Measurements from ENCODE around the gene RNF151.
"Not testable (repeated sequence)": the region's sequence is repeated elsewhere in the genome, so short reads cannot be mapped to it uniquely, and the experiment has no call there.

The RNF151 gene

GRCh38 chr16:1938910-1939309 is 27.7 kb upstream of the RNF151 start:
- no peak for DNase-seq (ENCODE audit: low read depth in 2 of 2)

GRCh38 chr16:1939833-1940232 is 26.8 kb upstream of the RNF151 start:
- not testable (repeated sequence) for DNase-seq (ENCODE audit: low read depth in 2 of 2)

- no peak for DNase-seq (ENCODE audit: low read depth in 2 of 2)
Measured at GRCh38 chr16:1940273-1941161, 26.1 kb upstream of the RNF151 start.

- DNase-seq (ENCODE audit: low read depth in 2 of 2): no peak
Measured at GRCh38 chr16:1941162-1942046, 25.3 kb upstream of the RNF151 start.

GRCh38 chr16:1942047-1942809 is 24.4 kb upstream of the RNF151 start:
- no peak for DNase-seq (ENCODE audit: low read depth in 2 of 2)

GRCh38 chr16:1942810-1943726 is 23.6 kb upstream of the RNF151 start, which contains the start of gene MSRB1:
MSRB1 (minus strand) TSS chr16:1943199; CDS start chr16:1943156, 43 bp downstream.
- peak; percentile 98 to 99 for DNase-seq (ENCODE audit: low read depth in 2 of 2)

GRCh38 chr16:1944612-1945199 is 21.9 kb upstream of the RNF151 start:
- DNase-seq (ENCODE audit: low read depth in 2 of 2): no peak

- no peak for DNase-seq (ENCODE audit: low read depth in 2 of 2)
Measured at GRCh38 chr16:1945559-1946391, 20.9 kb upstream of the RNF151 start.

GRCh38 chr16:1946495-1947368 is 19.9 kb upstream of the RNF151 start:
- DNase-seq (ENCODE audit: low read depth in 2 of 2): no peak

- no peak for DNase-seq (ENCODE audit: low read depth in 2 of 2)
Measured at GRCh38 chr16:1947369-1947670, 19.3 kb upstream of the RNF151 start.

GRCh38 chr16:1949507-1949906 is 17.1 kb upstream of the RNF151 start:
- no peak for DNase-seq (ENCODE audit: low read depth in 2 of 2)

GRCh38 chr16:1950047-1950446 is 16.6 kb upstream of the RNF151 start:
- DNase-seq (ENCODE audit: low read depth in 2 of 2): no peak

- no peak for DNase-seq (ENCODE audit: low read depth in 2 of 2)
Measured at GRCh38 chr16:1950559-1950958, 16.1 kb upstream of the RNF151 start.

GRCh38 chr16:1953734-1954133 is 12.9 kb upstream of the RNF151 start:
- DNase-seq (ENCODE audit: low read depth in 2 of 2): no peak

GRCh38 chr16:1957434-1958142 is 9.1 kb upstream of the RNF151 start:
- not testable (repeated sequence) for DNase-seq (ENCODE audit: low read depth in 2 of 2)

GRCh38 chr16:1958143-1958491 is 8.5 kb upstream of the RNF151 start:
- DNase-seq (ENCODE audit: low read depth in 2 of 2): not testable (repeated sequence)

GRCh38 chr16:1958715-1959268 is 7.9 kb upstream of the RNF151 start:
- no peak for DNase-seq (ENCODE audit: low read depth in 2 of 2)

All from stimulated activated CD8-positive, alpha-beta memory T cell treated with anti-CD3 and anti-CD28 coated beads, Interleukin-7, amount 100 ng/mL, for 4 hours (primary cell).